SK-N-MC (cell line): ENCODE measurements around the gene ARHGAP28.

Experiments
- DNase-seq: peaks from one replicate; pipeline ENCODE4 v3.0.0-alpha.2; 2011; ENCODE audit warnings: low read depth, low spot score
- H3K27ac ChIP-seq: fragments of 200-600 bp; sonication (generic); 2 replicates; pipeline ENCODE4 v1.5.1; 2016; ENCODE audit warnings: mixed run types
- H3K36me3 ChIP-seq: fragments of 200-600 bp; sonication (generic); 2 replicates; pipeline ENCODE4 v1.6.1; 2017; ENCODE audit warnings: antibody characterized with exemption, low read length, mixed read lengths; ENCODE audit not compliant: insufficient read depth
- H3K4me3 ChIP-seq: fragments of 200-600 bp; sonication (generic); 2 replicates; pipeline ENCODE4 v1.5.1; 2016
- H3K9ac ChIP-seq: fragments of 200-600 bp; sonication (generic); 2 replicates; pipeline ENCODE4 v1.8.0; 2017; ENCODE audit warnings: mixed run types, mixed read lengths; ENCODE audit not compliant: insufficient read length
- H3K9me3 ChIP-seq: fragments of 200-600 bp; sonication (generic); 2 replicates; pipeline ENCODE4 v1.6.1; 2017; ENCODE audit warnings: low read depth, mild to moderate bottlenecking, antibody characterized with exemption, low read length, moderate library complexity, mixed read lengths
- EZH2 ChIP-seq: fragments of 200-600 bp; sonication (generic); IDR thresholded peaks from one replicate; pipeline ENCODE4 v1.6.1; 2017; ENCODE audit warnings: antibody characterized with exemption
- FOXP2 ChIP-seq: optimal IDR thresholded peaks from 2 replicates; pipeline ENCODE3; 2011; ENCODE audit warnings: mild to moderate bottlenecking, moderate library complexity; ENCODE audit not compliant: insufficient read depth; ENCODE audit errors: extremely low read length, control extremely low read depth
- POLR2AphosphoS5 ChIP-seq: IDR thresholded peaks from 2 replicates; pipeline ENCODE4 v1.6.1; 2012; ENCODE audit warnings: mild to moderate bottlenecking, low read depth, low read length, borderline replicate concordance

Gene ARHGAP28

GRCh38 chr18:6738622-6739021 is 9.1 kb downstream of the ARHGAP28 start:
- TF ChIP-seq EZH2 (no peak), POLR2AphosphoS5 (no peak), FOXP2 (no peak)
- Histone ChIP-seq H3K9ac (peak overlapping the region; percentile 60), H3K36me3 (no peaks in the 10 kb centered on the region), H3K9me3 (no peaks in the 10 kb centered on the region), H3K27ac (peak overlapping the region; percentile 85), H3K4me3 (peak overlapping the region; percentile 6)
- no peak for DNase-seq

DNA sequence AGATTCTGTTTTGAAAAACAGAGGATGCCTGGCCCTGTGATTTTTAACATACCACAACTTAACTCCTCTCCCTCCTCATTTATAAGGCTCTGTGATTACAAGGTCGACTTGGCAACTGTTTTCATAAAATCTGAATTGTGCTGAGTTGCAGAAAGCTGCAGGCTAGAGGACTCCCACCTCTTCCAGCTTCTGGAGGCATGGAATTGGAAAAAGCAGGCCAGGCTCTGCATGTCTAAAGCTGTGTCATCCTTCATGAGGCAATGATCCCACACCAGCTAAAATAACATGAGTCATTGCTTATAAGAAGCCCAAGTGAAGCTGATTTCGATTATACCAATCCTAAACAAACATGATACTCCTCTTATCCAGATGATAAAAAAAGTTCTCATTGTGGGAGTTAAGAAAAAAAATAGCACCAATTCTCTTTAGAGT is 11.7 kb downstream of the ARHGAP28 start:
- Histone ChIP-seq H3K27ac (peak overlapping the region; percentile 99), H3K9ac (peak overlapping the region; percentile 70), H3K9me3 (no peaks in the 10 kb centered on the region), H3K4me3 (peak overlapping the region; percentile 67), H3K36me3 (no peaks in the 10 kb centered on the region)
- TF ChIP-seq EZH2 (no peak), POLR2AphosphoS5 (peak; percentile 37; the same call in 1 of the 2 replicates)
- DNase-seq, result no peak

DNA sequence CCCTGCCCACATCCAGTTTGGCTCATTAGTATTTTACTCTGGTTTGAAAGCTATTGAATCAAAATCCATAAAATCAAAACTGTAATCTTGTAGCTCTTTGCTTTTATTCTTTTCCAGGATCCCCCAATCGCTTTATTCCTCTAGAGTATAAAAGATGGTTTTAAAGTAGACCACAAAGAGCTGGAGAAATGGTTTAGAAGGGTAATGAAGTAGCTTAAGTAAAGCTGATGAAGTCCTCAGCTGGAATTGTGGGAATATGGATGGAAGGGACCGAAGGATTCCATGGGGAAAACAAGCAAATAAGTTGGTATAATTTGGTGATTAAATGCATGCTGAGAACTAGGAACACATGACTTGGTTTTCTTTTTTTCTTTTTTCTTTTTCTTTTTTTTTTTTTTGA is 12.3 kb downstream of the ARHGAP28 start:
- TF ChIP-seq FOXP2 (no peak), POLR2AphosphoS5 (no peak), EZH2 (no peak)
- DNase-seq, result no peak
- peak overlapping the region; percentile 99 for H3K27ac ChIP-seq
- peak overlapping the region; percentile 70 for H3K9ac ChIP-seq
- no peaks in the 10 kb centered on the region for H3K9me3 ChIP-seq
- no peaks in the 10 kb centered on the region for H3K36me3 ChIP-seq
- peak overlapping the region; percentile 67 for H3K4me3 ChIP-seq

DNA sequence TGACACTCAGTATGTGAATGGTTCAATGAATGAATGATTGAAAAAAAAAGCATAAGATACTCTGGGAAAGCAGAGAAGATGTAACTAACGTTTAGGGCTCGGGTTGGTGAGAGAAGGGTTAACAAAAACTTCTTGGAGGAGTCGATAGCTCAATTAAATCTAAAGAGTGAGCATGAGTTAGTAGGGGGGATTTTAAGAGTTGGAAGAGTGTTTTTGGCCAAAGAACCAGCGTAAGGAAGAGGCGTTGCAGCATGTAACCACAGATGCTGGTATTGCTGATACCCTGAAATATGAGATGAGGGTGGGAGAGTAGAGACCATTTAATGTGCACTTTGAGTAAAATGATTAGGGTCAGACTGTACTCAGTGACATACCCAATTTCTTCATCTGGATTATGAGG is 14.5 kb downstream of the ARHGAP28 start:
- no peaks in the 10 kb centered on the region for H3K9me3 ChIP-seq

GRCh38 chr18:6744816-6745455 is 15.4 kb downstream of the ARHGAP28 start:
- Histone ChIP-seq H3K27ac (no peak overlapping the region), H3K36me3 (0 out of 2 replicates have a peak, but pooled peaks cover 4% of the 10 kb centered on the region), H3K4me3 (no peak overlapping the region), H3K9ac (no peak overlapping the region), H3K9me3 (peaks cover 1% of the 10 kb centered on the region; the same call in 1 of the 2 replicates)
- TF ChIP-seq POLR2AphosphoS5, result no peak
- no peak for DNase-seq

More for the DNA sequence above, 14.5 kb downstream of the ARHGAP28 start:
- DNase-seq, result no peak
- H3K4me3 ChIP-seq, result no peak overlapping the region
- TF ChIP-seq FOXP2 (no peak), EZH2 (no peak), POLR2AphosphoS5 (no peak)
- H3K27ac ChIP-seq, result no peak overlapping the region
- no peak overlapping the region for H3K9ac ChIP-seq
- H3K36me3 ChIP-seq, result 0 out of 2 replicates have a peak, but pooled peaks cover under 1% of the 10 kb centered on the region

DNA sequence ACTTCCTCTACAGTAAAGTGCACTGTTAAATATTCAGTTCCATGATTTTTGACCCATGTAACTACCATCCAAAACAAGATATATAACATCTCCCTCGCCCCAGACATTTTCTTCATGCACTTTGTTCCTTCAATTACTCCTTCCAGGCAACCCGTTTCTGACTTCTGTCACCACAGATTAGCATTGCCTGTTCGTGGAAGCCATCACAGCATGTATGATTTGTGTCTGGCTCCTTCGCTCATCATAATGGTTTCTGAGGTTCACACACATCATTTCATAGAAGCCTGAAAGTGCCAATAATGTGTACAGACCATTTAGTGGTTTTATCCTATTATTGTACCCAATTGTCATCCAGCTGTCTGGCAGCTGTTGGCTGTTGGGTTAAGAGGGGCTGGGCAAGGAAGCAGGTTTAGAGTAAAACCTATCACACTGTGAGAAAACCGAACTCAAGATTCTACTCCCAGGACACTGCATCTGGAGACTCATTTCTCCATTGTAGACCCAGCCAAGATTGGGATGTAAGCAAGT is 16.1 kb downstream of the ARHGAP28 start:
- H3K9me3 ChIP-seq, result peaks cover 3% of the 10 kb centered on the region; the same call in 1 of the 2 replicates
- H3K4me3 ChIP-seq, result no peak overlapping the region
- no peak overlapping the region for H3K9ac ChIP-seq
- peaks cover 7% of the 10 kb centered on the region; the same call in 1 of the 2 replicates for H3K36me3 ChIP-seq
- TF ChIP-seq POLR2AphosphoS5, result no peak
- no peak for TF ChIP-seq EZH2
- no peak for TF ChIP-seq FOXP2
- no peak for DNase-seq
- no peak overlapping the region for H3K27ac ChIP-seq

DNA sequence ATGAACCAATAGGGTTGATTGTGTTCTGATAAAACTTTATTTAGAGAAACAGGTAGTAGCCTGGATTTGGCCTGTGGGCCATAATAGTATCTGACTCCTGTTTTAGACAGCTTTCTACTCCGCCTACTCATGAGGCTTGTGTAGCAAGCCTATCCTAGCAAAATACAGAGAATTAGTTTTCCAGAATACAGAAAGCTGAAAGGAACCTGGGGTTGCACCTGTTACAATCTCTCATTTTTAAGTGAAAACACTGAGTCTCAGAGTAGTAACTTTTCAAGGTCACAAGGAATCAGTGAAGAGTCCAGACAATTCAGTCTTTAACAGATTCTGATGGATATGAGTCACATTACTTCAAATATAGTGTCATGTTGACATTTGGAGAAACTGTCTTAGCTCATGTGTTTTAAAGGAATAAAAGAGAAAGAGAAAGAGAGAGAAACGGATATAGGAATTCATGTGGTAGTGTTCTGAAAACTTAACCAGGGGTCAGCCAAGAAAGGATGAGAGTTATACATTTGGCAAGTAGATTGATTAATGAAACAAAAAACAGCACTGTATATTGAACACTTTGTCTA is 17.0 kb downstream of the ARHGAP28 start:
- DNase-seq, result no peak
- TF ChIP-seq FOXP2, result no peak
- no peak for TF ChIP-seq EZH2
- TF ChIP-seq POLR2AphosphoS5, result no peak
- no peak overlapping the region for H3K4me3 ChIP-seq

DNA sequence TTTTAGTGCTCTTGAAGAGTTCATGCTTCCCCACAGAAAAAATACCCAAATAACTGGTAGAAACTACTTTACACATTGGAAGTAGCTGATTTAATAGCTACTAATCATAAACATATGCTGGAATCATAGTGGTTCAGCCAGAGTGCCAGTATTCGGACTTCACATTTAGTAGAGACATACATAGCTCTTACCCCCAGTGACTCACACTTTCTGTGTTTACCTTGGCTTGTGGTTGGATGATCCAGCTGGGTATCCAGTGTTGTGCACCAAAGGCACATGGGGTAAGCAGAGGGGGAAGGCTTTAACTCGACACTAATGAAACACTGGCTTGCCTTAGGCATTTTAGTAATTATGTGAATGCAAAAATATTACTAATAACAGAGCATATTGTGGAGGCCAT is 18.1 kb downstream of the ARHGAP28 start:
- DNase-seq, result no peak
- H3K36me3 ChIP-seq, result peaks cover 7% of the 10 kb centered on the region; the same call in 1 of the 2 replicates

More for the DNA sequence above, 17.0 kb downstream of the ARHGAP28 start:
- Histone ChIP-seq H3K27ac (no peak overlapping the region), H3K9ac (no peak overlapping the region), H3K36me3 (peaks cover 7% of the 10 kb centered on the region; the same call in 1 of the 2 replicates), H3K9me3 (peaks cover 3% of the 10 kb centered on the region; the same call in 1 of the 2 replicates)

More for the DNA sequence above, 18.1 kb downstream of the ARHGAP28 start:
- TF ChIP-seq EZH2 (no peak), FOXP2 (no peak), POLR2AphosphoS5 (no peak)
- no peak overlapping the region for H3K4me3 ChIP-seq
- no peak overlapping the region for H3K9ac ChIP-seq
- H3K9me3 ChIP-seq, result peaks cover 3% of the 10 kb centered on the region; the same call in 1 of the 2 replicates
- peak overlapping the region; percentile 8; the same call in 1 of the 2 replicates for H3K27ac ChIP-seq
